ENCODE measurements around the gene TERT. TPM values are rescaled to one million over a fixed set of nuclear protein-coding genes. Genes with fewer than 3 reads are reported as not detected.

The TERT gene
- total and polyA plus RNA-seq, 2 of the 13 experiments (the other 11 are each of a cell fraction or from before 2014, with no cell fraction given): 4.3 to 5.9 TPM

- TF ChIP-seq ZNF609 (CRISPR knock-in tag; IDR thresholded peaks at IDR 0.05; ENCODE audit: borderline replicate concordance) (no peak), LRRFIP1 (CRISPR knock-in tag; conservative IDR thresholded peaks at IDR 0.05) (0 out of 2 replicates have a peak, but pooled peaks have one; percentile 68), ZNF850 (CRISPR knock-in tag; conservative IDR thresholded peaks at IDR 0.05) (no peak), ZNF496 (CRISPR knock-in tag; IDR thresholded peaks at IDR 0.05; ENCODE audit: insufficient replicate concordance) (no peak), REXO4 (CRISPR knock-in tag; IDR thresholded peaks at IDR 0.05; ENCODE audit: borderline replicate concordance) (no peak), ARID3A (IDR thresholded peaks at IDR 0.05; ENCODE audit: low read depth, low read length) (no peak), TOE1 (CRISPR knock-in tag; IDR thresholded peaks at IDR 0.05) (no peak), TEAD3 (CRISPR knock-in tag; optimal IDR thresholded peaks at IDR 0.05; ENCODE audit: borderline replicate concordance) (peak; percentile 67), PITX1 (CRISPR knock-in tag; IDR thresholded peaks at IDR 0.05) (peak; percentile 51; the same call in 1 of the 2 replicates), HES4 (CRISPR knock-in tag; IDR thresholded peaks at IDR 0.05; ENCODE audit: borderline replicate concordance) (peak; percentile 83), IRF2 (CRISPR knock-in tag; IDR thresholded peaks at IDR 0.05) (peak; percentile 62; the same call in 1 of the 2 replicates), ZNF687 (CRISPR knock-in tag; IDR thresholded peaks at IDR 0.05) (peak; percentile 55; the same call in 1 of the 2 replicates), GTF2F1 (IDR thresholded peaks at IDR 0.05; ENCODE audit: low read length) (no peak), ZNF737 (CRISPR knock-in tag; IDR thresholded peaks at IDR 0.05; ENCODE audit: borderline replicate concordance) (no peak)
Measured at GRCh38 chr5:1246711-1247431, 48.0 kb downstream of the TERT start (continued).

All from HepG2 (cell line).